Thymus (tissue), 11 donors: ENCODE data around the gene MTSS2. TPM values are rescaled to one million over a fixed set of nuclear protein-coding genes. Genes with fewer than 3 reads are reported as not detected.

ENCODE experiments used
- DNase-seq, 9 donors: peaks; one replicate each; pipeline ENCODE4 v3.0.0-alpha.2; 2013; ENCODE audit warnings: low spot score in 9 of 9, low read depth in 6 of 9, missing footprints in 1 of 9
- H3K27ac ChIP-seq, 2 donors: one replicate each; pipeline ENCODE4 v1.5.1; 2013; ENCODE audit warnings: control low read depth in 1 of 2, low read depth in 1 of 2, low read length in 1 of 2, mild to moderate bottlenecking in 1 of 2, moderate library complexity in 1 of 2
- H3K27me3 ChIP-seq, 2 donors: one replicate each; pipeline ENCODE4 v1.5.1; 2013; ENCODE audit warnings: low read length in 1 of 2; ENCODE audit not compliant: control insufficient read depth in 2 of 2, insufficient read depth in 1 of 2
- H3K36me3 ChIP-seq, 2 donors: one replicate each; pipeline ENCODE4 v1.5.1; 2013; ENCODE audit warnings: low read length in 1 of 2, mild to moderate bottlenecking in 1 of 2, moderate library complexity in 1 of 2; ENCODE audit not compliant: control insufficient read depth in 2 of 2, insufficient read depth in 2 of 2
- H3K4me1 ChIP-seq, 2 donors: one replicate each; pipeline ENCODE4 v1.5.1; 2013; ENCODE audit warnings: low read length in 2 of 2; ENCODE audit not compliant: control insufficient read depth in 2 of 2, insufficient read depth in 2 of 2
- H3K4me3 ChIP-seq, 2 donors: one replicate each; pipeline ENCODE4 v1.5.1; 2013; ENCODE audit warnings: low read length in 2 of 2, control low read depth in 1 of 2, mild to moderate bottlenecking in 1 of 2
- H3K9me3 ChIP-seq, 2 donors: one replicate each; pipeline ENCODE4 v1.5.1; 2013; ENCODE audit warnings: low read length in 1 of 2, mild to moderate bottlenecking in 1 of 2; ENCODE audit not compliant: control insufficient read depth in 2 of 2, insufficient read depth in 1 of 2
- WGBS: extraction: QIAGEN DNeasy Blood & Tissue Kit; methylation state at CpG from one replicate; pipeline ENCODE4 v1.1.7; 2013; 5-methylcytosine and 5-hydroxymethylcytosine counted together
- polyA plus RNA-seq: library from polyadenylated mRNA; stranded (reverse); fragments of 200-250 nt; gene quantifications from one replicate; pipeline ENCODE4 v1.2.3, GENCODE V29; 2013
- total RNA-seq: library from RNA; stranded (reverse); fragments of 120-200 nt; gene quantifications from one replicate; pipeline ENCODE4 v1.2.4, GENCODE V29; 2013
- donor health status: healthy.

MTSS2 gene
- total and polyA plus RNA-seq, 2 donors: 12.0 to 36.4 TPM

DNA sequence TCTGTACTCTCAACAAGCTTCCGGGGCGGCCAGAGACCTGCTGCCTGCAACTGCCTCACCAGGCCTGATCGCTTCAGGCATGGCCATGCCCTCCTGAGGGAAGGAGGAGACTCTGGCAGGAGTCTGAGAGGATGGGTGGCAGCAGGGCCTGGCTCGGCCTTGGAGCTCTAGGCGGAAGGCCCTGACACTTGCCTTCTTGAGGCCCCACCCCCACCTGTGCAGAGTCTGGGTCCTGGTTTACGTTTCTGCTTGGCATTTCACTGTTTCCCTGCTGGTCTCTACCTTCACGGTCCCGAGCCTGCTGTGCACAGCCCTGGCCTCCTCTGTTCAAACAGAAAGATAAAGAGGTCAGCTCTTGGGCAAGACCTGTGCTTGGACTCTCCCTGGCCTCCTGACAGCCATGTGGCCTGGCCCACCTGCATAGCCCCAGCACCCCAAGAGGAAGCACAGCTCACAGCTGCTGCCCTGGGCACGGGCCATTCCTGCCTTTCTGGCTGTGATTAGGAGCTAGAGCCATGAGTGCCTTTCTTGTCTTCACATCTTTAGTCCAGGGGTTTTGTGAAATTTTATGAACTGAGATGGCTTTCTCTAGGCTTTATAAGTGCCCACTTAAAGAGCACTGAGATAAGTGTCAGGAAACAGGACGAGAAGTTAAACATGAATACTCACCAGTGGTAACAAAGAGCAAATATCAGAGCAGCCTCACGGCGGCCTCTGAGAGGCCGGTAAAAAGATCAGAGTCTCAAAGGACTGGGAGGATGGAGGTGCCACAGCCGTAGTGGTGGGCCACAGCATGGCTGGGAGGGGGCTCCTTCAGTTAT, 25.6 kb upstream of the MTSS2 start:
- Histone ChIP-seq H3K9me3 (peaks cover 0 to under 1% of the 10 kb centered on the region in 2 donors), H3K27ac (no peak overlapping the region), H3K27me3 (no peaks in the 10 kb centered on the region), H3K36me3 (peaks cover 3 to 5% of the 10 kb centered on the region in 2 donors), H3K4me3 (no peak overlapping the region), H3K4me1 (peaks cover 78 to 98% of the 10 kb centered on the region in 2 donors)
- DNase-seq: no peak
- WGBS: 95% methylated on average over 14 of the region's 14 CpGs

DNA sequence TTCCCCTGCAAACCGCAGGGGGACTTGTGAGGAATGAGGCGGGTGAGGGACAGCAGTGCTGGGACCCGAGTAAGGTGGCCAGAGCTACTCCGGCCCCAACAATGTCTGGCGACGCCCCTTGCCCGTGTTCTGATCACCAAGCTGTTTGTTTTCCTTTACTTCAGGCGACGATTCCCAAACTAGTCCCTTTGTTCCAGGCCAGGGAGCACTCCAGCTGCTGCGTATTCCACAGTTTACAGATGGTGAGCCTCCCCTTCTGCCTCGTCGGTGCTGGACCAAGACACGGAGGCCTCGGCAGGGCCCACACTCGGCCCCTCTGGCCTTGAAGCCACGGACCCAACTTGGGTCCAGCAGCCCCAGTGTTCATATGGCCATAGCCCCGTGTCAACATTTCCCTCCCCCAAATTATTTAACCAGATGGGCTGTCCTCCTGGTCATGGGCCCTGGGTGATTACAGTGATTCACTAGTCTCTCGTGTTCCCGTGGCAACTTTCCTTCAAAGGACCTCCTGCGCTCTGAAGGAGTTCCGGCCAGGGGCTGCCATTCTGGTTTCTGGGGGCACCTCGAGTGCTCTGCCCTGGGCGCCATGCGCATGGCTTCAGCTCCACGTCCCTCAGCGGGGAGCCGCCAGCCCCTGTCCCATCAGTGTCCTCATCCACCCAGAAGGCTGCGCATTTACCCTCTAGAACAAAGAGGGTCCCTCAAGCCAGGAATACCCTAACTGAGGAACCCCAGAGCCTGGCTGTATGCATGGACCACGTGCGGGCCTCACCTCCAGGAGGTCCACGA, 24.8 kb upstream of the MTSS2 start:
- no peak for DNase-seq
- Histone ChIP-seq H3K27me3 (no peaks in the 10 kb centered on the region), H3K4me3 (no peak overlapping the region), H3K9me3 (peaks cover 0 to 5% of the 10 kb centered on the region in 2 donors), H3K27ac (no peak overlapping the region), H3K4me1 (peaks cover 74 to 100% of the 10 kb centered on the region in 2 donors), H3K36me3 (peaks cover 3 to 5% of the 10 kb centered on the region in 2 donors)
- 98% methylated on average over 31 of the region's 31 CpGs for WGBS

DNA sequence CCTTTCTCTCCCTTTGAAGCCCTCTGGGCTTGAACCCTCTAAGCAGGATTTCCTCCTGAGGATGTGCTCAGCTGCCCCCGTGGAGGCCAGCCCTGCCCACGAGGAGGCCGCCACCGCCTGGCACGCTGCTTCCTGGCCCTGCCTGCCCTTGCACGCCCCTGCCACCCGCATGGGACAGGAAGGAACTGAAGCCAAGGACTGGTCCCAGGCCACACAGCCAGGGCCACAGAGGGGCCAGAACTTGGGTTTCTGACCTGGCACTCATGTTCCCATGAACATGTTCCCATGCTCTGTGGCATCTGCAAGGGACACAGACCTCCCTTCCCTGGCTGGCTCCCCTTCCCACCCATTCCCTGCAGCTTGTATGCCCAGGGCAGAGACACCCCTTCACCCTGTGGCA, 24.1 kb upstream of the MTSS2 start:
- Histone ChIP-seq H3K27me3 (no peaks in the 10 kb centered on the region), H3K4me1 (peaks cover 71 to 100% of the 10 kb centered on the region in 2 donors), H3K4me3 (no peak overlapping the region), H3K36me3 (peaks cover 3 to 5% of the 10 kb centered on the region in 2 donors), H3K9me3 (peaks cover 0 to 5% of the 10 kb centered on the region in 2 donors), H3K27ac (peak overlapping the region; percentile 3 to 96)
- DNase-seq: peak in 1 of 9 donors; percentile 60
- 28% methylated on average over 7 of the region's 7 CpGs for WGBS

DNA sequence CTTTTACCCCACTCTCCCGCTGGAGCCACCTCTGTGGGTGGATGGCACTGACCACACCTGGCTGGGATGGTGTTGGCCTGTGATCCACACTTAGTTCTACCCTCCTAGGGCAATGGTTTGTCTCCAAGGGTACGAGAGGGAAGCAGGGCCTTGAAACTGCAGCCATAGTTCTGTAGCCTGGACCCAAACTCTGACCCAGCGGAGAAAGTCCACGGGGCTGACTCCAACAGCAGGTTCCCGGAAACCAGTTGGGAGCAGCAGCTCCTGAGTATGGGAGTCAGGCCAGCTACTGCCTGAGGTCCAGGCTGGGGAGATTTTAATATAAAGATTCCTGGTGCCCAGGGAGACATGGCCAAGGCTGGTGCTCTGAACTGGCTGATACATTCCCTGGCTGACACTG, 23.6 kb upstream of the MTSS2 start:
- H3K36me3 ChIP-seq: peaks cover 3 to 5% of the 10 kb centered on the region in 2 donors
- peaks cover 69 to 100% of the 10 kb centered on the region in 2 donors for H3K4me1 ChIP-seq
- no peak overlapping the region for H3K4me3 ChIP-seq
- WGBS: 96% methylated on average over 5 of the region's 5 CpGs
- no peak for DNase-seq
- H3K27ac ChIP-seq: peak overlapping the region in 1 of 2 donors; percentile 96
- no peaks in the 10 kb centered on the region for H3K27me3 ChIP-seq
- peaks cover 0 to 5% of the 10 kb centered on the region in 2 donors for H3K9me3 ChIP-seq

DNA sequence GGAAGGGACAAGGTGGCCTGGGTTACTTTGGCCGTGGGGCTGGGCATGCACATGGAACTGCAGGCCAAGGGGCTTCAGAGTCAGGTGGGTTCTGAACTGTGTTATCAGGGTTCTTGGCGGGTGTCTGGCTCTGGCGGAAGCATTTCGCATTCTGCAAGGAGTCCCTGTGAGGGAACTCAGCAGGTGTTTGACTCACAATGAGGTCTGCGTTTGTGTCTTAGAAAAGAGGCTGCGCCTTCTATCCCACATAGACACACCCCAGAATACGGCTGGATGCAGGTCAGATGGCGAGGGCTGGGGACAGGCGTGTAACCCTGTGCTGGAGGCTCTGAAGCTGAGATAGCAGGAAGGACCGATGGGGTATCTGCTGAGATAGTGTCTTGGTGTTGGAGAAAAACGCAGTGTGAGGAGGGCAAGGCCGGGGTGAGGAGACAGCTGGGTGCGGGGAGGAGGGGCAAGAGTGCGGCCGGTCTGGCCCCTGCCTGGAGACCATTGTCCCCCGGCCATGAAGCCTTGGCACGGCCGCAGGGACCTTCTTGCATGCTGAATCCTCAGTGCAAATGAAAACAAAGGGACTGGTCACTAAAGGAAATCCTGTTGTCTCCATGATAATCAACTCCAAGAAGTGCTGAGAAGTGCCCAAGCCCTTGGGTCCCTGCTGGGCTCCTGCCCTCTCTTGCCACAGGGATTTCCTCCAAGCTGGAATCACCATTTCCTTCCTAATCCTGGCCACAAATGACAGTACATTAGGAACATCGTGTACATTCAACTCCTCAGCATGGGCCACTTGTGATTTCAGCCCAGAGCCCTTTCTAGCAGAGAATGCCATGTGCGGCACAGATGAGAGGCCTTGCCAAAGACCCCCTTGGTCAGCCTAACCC, 22.8 kb upstream of the MTSS2 start:
- Histone ChIP-seq H3K4me1 (peaks cover 69 to 100% of the 10 kb centered on the region in 2 donors), H3K27me3 (no peaks in the 10 kb centered on the region), H3K27ac (peak overlapping the region; percentile 81 to 96), H3K9me3 (peaks cover 0 to 5% of the 10 kb centered on the region in 2 donors), H3K4me3 (no peak overlapping the region), H3K36me3 (peaks cover 3 to 5% of the 10 kb centered on the region in 2 donors)
- DNase-seq: peak in 1 of 9 donors; percentile 86
- WGBS: 62% methylated on average over 20 of the region's 20 CpGs

DNA sequence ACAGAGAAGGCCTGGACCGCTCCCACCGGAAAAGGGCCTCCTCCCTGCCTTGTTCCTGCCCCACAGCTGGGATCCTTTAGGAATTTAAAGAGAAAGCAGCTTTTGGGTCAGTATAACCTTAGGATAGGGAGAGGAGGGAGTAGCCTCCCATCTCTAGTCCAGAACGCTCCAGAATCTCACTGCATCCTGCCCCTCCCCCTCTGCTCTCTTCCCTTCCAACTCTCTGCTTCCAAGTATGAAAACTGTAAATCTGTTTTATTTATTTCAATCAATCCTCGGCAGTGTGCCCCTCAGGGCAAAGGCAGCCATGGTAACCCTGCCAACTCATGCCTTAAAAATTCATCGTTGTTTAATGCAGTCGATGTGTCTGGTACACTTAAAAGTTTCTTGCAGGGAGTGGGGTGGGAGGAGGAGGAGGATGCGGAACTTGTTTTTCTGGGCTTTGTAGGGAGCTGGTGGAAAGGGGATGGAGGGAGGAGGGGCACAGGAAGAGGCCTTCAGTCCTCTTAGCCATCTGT, 21.2 kb upstream of the MTSS2 start:
- Histone ChIP-seq H3K27ac (peak overlapping the region in 1 of 2 donors; percentile 96), H3K27me3 (no peaks in the 10 kb centered on the region), H3K9me3 (peaks cover 0 to 5% of the 10 kb centered on the region in 2 donors), H3K4me3 (no peak overlapping the region), H3K36me3 (peaks cover 3 to 5% of the 10 kb centered on the region in 2 donors), H3K4me1 (peaks cover 58 to 100% of the 10 kb centered on the region in 2 donors)
- no peak for DNase-seq
- 91% methylated on average over 7 of the region's 7 CpGs for WGBS

DNA sequence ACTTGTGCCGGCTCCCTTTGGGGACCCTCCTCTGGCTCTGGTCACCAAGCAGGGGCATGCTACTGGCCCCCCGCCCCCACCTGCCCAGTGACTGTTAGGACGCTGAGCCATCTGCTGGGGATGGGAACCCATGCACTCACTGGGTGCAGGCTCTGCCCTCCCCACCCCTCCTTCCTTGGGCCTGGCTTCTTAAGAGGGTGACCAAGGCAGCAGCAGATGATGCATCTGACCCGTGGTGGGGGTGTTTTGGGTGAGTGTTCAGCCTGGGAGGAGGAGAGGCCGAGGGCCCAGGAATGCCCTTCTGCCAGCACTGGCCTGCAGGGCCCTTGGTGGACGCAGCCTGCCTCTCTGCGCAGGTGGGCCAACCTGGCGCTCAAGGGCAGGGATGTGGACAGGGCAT, 19.2 kb upstream of the MTSS2 start:
- Histone ChIP-seq H3K27me3 (no peaks in the 10 kb centered on the region), H3K9me3 (peaks cover 0 to 5% of the 10 kb centered on the region in 2 donors), H3K4me1 (peaks cover 50 to 100% of the 10 kb centered on the region in 2 donors), H3K36me3 (peaks cover 0 to 5% of the 10 kb centered on the region in 2 donors), H3K4me3 (no peak overlapping the region), H3K27ac (no peak overlapping the region)
- DNase-seq: no peak
- 98% methylated on average over 8 of the region's 8 CpGs for WGBS

DNA sequence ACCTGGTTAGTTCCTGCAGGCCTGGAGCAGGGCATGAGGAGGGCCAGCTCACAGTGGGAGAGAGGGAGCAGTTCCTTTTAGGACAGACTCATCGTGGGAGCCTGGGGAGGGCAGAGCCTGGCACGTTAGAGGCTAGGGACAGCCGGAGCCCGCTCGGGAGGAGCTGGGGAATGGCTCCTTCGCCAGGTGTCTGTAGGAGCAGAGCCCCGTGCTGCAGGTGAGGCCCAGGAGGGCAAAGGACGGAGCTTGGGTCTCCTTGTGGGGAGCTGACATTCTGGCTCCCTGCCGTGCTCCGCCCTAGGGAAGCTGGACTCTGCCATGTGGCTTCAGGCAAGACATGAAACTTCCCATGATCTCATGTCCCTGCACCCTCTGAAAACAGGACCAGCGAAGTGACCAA, 18.7 kb upstream of the MTSS2 start:
- H3K4me1 ChIP-seq: peaks cover 46 to 100% of the 10 kb centered on the region in 2 donors
- DNase-seq: peak in 1 of 9 donors; percentile 11
- H3K36me3 ChIP-seq: peaks cover 2 to 5% of the 10 kb centered on the region in 2 donors
- peak overlapping the region in 1 of 2 donors; percentile 19 for H3K27ac ChIP-seq
- H3K4me3 ChIP-seq: no peak overlapping the region
- H3K9me3 ChIP-seq: peaks cover 1 to 5% of the 10 kb centered on the region in 2 donors
- 95% methylated on average over 11 of the region's 11 CpGs for WGBS
- no peaks in the 10 kb centered on the region for H3K27me3 ChIP-seq
